ENCODE results near the gene RASSF8.

GRCh38 chr12:26034371-26035142 lies 76.1 kb downstream of the RASSF8 start:
- no peak for TF ChIP-seq CTCF (IDR thresholded peaks at IDR 0.05; ENCODE audit: insufficient read depth, low read depth, low read length)
- no peak for TF ChIP-seq EZH2 (IDR thresholded peaks at IDR 0.05; ENCODE audit: insufficient read depth, low read length)
